ENCODE data around the gene ATP6V0E1. TPM values are rescaled to one million over a fixed set of nuclear protein-coding genes. Genes with fewer than 3 reads are reported as not detected.

The ATP6V0E1 gene
- total and polyA plus RNA-seq, 2 of the 8 experiments (the other 6 are each of a cell fraction or from before 2014, with no cell fraction given): 108 to 134 TPM

DNA sequence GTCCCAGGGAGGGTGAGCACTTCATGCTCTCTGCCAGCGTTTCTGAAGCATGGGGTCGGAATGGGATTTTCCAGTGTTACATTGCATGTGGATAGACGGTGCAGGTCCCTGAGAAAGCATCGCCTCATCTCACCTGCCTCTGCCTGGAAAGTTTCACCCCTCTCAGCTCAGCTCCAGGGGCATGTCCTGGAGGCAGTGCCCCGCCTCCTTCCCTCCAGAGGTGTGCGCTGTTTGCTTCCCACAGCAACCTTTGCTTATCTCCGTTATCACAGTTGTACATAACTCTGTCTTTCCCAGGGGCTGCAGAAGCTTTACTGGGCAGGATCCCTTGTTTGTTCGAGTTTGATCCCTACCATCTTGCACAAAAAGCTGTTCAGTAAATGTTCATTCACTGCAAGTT, 61.9 kb downstream of the ATP6V0E1 start (continued):
- TF ChIP-seq CHD7 (IDR thresholded peaks at IDR 0.05; ENCODE audit: insufficient replicate concordance, low read length) (no peak), JUN (IDR thresholded peaks at IDR 0.05; ENCODE audit: low read depth, low read length) (no peak), CEBPB (IDR thresholded peaks at IDR 0.05; ENCODE audit: low read depth, low read length) (no peak), SP1 (IDR thresholded peaks at IDR 0.05; ENCODE audit: low read depth, low read length) (no peak)
